EL (cell line): Measurements from ENCODE around the gene NF2.

Source experiments
- DNase-seq: peaks from one replicate; pipeline ENCODE4 v3.0.0-alpha.2; 2016

Gene NF2

GRCh38 chr22:29633514-29634312 is 30.3 kb downstream of the NF2 start:
- no peak for DNase-seq

GRCh38 chr22:29634847-29635246 is 31.4 kb downstream of the NF2 start:
- DNase-seq: no peak

DNA sequence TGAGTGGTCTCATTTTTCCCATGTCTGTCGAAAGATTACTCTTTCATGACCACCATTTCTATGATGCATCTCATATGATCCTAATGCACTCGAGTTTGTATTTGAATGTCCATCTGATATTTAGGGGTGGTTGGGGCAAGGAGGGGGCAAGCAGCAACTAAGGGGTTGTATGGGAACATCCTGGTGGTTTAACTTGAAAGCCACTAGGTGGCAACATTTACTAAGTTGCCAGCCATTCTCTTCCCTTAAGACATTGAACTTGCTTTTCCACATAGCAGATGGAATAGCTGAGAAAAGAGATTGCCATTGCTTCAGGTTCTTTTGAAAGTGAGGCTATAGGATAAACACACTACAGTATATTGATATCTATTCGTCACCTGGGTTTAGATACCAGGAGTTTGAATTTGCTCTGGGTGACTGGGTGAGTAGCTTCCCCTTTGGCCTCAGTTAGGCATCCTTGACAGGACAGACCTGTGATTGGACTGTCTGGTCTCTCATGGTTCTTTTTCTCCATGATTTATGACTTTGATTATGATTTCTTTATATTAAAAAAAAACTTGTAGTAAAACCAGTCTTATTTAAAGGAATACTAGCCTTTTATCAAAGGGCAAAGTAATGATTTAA is 32.4 kb downstream of the NF2 start:
- DNase-seq: peak; percentile 64

GRCh38 chr22:29636751-29637150 is 33.3 kb downstream of the NF2 start:
- DNase-seq: peak; percentile 40

DNA sequence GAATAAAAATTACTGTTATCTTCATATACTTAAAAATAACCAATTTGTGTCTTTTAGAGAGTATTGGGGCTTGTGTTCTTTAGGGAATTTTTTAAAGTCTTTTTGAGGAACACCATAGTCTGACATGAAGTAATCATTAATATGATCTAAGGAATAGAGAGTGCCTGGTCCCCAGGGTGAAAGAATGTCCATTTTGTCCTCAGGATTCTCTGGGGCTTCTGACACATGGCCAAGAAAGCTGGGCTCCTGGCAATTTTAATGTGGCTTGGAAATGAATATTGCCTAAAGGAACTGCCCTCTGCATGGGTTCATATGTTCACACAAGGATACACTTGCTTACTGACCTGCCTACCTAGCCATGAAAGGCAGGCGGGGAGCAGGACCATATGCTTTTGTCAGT is 33.7 kb downstream of the NF2 start:
- no peak for DNase-seq

GRCh38 chr22:29638678-29639077 is 35.2 kb downstream of the NF2 start:
- DNase-seq: no peak

GRCh38 chr22:29639096-29639495 is 35.7 kb downstream of the NF2 start:
- DNase-seq: no peak

DNA sequence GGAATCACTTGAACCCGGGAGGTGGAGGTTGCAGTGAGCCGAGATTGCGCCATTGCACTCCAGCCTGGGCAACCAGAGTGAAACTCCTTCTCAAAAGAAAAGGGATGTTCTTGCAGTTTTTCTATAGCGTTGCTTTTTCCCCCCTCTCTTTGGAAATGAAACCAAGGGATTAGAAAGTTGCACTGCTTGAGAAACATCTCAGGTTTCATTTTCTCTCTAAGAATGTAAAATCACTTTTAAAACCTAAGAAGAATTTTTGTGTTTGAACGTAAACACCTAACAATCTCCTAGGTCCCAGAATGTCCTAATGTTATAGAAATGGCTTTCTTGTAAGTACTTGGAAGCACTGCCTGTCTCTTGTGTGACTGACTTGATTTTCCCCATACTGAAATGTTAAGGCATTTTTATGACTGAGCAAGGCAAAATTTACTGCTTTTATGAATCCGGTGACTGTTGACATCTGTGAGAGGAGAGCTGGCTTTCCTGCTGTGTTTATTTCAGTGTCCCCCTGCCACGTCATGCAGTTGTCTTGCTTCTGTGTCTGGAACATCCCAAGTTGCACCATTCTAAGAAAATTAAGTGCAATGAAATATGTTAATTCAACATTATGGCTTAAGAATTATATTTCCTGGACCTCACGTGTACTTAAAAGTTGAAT is 37.7 kb downstream of the NF2 start:
- peak; percentile 29 for DNase-seq

DNA sequence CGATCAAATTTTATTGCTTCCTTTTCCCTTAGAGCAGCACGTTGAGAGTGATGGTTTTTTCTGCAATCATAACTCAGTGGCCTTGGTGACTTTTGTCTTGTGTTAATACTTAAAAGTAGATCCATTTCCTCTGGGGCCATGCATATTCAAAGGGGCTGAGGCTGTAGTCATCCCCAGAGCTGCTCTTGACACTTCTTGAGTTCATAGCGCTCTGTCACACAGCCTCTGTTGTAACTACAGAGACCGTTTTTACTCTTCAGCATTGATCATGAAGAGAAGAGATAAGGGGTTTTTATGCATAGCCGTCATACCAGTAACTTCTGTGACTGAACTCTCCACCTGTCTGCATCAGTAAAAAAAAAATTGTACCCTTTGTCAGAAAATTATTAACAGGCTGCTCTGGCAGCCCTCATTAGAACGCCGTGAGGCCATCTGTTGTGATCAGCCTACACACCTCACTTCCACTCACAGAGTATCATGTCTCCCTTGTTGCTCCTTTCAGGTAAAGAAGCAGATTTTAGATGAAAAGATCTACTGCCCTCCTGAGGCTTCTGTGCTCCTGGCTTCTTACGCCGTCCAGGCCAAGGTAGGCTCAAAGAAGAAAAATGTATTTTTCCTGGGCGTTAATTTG is 38.4 kb downstream of the NF2 start:
- no peak for DNase-seq

DNA sequence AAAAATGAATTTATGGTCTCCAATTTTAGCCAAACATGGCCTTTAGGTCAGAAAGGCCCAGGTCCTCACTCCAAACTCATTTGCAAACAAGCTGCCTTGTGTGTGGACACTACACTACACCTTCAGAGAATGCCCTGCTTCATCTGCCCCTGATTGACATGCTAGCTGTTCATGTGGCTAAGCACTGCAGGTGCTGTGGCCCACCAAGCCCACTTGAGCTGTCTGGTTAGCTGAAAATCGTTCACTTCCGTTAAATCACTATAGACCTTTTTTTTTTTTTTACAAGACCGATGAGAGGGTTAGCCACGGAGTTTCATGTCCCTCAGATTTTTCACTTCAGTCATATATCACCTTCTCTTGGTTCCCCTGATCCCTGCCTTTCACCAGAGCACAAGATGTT is 39.3 kb downstream of the NF2 start:
- DNase-seq: no peak

GRCh38 chr22:29647954-29648737 is 44.7 kb downstream of the NF2 start:
- no peak for DNase-seq

GRCh38 chr22:29650370-29650769 is 46.9 kb downstream of the NF2 start:
- DNase-seq: no peak

DNA sequence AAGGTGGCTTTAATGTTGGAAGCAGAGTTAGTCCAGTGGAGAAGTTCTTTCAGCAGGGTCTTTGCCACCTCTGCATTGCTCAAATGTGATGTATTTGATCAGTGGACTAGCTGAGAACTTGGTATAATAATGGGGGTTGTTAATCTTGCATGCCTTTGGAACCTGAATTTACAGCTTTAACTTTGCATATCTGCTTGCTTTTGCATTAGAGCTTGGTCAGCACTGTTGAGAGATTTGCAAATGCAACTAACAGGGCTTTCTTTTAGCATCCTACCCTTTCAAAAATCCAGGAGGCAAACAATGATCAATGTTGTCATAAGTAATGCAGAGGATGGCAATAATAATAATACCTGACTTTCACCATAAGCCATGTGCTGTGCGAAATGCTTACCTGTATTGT is 48.2 kb downstream of the NF2 start:
- DNase-seq: no peak

GRCh38 chr22:29654420-29654819 is 51.0 kb downstream of the NF2 start:
- no peak for DNase-seq

- DNase-seq: no peak
These were observed 51.4 kb downstream of the NF2 start for GRCh38 chr22:29654882-29655281.

- no peak for DNase-seq
These were observed 54.7 kb downstream of the NF2 start for GRCh38 chr22:29658176-29658575.

DNA sequence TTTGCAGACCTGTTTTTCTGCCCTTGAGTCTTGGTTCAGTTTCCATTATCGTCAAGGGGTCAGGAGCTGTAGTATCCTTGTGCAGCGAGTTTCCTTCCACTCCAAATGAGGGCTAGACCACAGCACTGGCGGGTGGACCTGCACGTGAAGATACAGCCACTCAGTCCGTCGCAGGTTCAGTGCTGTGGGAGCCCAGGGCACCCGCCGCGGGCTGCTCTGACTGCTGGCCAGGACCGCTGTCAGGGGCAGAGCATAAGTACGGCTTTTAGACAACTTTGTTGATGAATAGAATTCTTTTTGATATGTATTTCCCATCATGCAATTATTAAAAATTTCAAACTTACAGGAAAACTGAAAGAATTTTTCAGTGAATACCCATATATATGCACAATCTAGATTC is 56.6 kb downstream of the NF2 start:
- no peak for DNase-seq

- peak; percentile 29 for DNase-seq
These were observed 57.9 kb downstream of the NF2 start for GRCh38 chr22:29661336-29661735.

DNA sequence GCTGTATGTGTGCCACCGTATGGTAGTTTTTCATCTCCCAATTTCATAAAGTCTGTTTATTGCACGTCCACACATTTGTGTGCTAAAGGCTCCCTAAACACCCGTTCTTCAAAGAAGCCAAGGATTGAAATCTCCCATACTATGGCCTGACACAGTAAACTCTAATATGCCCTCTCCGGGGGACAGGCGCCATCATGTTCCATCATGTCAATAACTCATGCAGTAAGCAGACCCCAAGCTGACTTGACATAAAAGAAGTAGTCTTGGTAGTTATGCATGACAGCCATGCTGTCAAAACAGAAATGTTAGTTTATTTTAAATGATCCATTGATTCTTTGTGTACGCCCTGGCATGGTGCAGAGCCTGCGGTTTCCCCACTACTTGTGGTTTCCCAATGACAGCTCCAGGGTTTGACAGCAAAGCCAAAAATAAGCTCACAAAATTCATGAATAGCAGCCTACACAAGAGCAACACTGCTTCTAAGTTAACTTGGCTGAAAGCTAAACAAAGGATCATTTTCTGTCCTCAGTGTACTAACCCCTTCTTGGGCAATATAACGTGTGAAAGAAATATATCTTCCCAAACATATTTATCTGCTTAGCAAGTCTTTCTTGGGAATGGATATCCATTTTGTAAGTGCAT is 59.9 kb downstream of the NF2 start:
- no peak for DNase-seq

GRCh38 chr22:29665486-29665885 is 62.1 kb downstream of the NF2 start:
- DNase-seq: no peak

DNA sequence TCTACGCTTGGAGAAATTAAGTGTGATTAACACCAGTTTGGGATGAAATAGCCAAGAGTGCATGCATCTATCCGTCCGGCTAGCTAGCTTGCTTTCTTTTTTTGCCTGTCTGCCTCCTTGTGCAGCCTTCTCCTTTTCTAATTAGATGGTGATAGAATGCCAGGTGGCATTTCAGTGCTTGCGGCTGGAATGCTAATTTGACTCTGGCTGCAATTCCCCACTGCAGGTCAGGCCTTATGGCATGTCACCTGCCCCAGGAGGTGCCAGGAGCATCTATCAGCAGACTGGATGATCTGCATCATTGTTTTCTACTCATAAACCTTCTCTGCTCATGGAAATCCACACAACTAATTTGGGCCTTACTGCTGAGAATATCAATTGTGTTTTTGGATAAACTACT is 65.2 kb downstream of the NF2 start:
- no peak for DNase-seq

- DNase-seq: no peak
These were observed 67.2 kb downstream of the NF2 start for GRCh38 chr22:29670626-29671025.
